IPS-18a (cell line): Measurements from ENCODE around the gene HBS1L.

Experiments used
- H3K27ac ChIP-seq: one replicate; pipeline ENCODE4 v1.5.1; 2013; ENCODE audit warnings: low read length
- H3K27me3 ChIP-seq: one replicate; pipeline ENCODE4 v1.6.1; 2013; ENCODE audit warnings: mild to moderate bottlenecking, low read length; ENCODE audit not compliant: control insufficient read depth, insufficient read depth
- H3K36me3 ChIP-seq: one replicate; pipeline ENCODE4 v1.6.1; 2013; ENCODE audit warnings: low read depth, low read length; ENCODE audit not compliant: control insufficient read depth
- H3K4me1 ChIP-seq: one replicate; pipeline ENCODE4 v1.6.1; 2013; ENCODE audit warnings: low read depth, low read length; ENCODE audit not compliant: control insufficient read depth
- H3K4me3 ChIP-seq: one replicate; pipeline ENCODE4 v1.5.1; 2013; ENCODE audit warnings: low read length
- H3K9ac ChIP-seq: one replicate; pipeline ENCODE4 v1.6.1; 2013; ENCODE audit warnings: mild to moderate bottlenecking, low read length, moderate library complexity
- H3K9me3 ChIP-seq: one replicate; pipeline ENCODE4 v1.6.1; 2013; ENCODE audit warnings: low read depth, low read length; ENCODE audit not compliant: control insufficient read depth

HBS1L gene

DNA sequence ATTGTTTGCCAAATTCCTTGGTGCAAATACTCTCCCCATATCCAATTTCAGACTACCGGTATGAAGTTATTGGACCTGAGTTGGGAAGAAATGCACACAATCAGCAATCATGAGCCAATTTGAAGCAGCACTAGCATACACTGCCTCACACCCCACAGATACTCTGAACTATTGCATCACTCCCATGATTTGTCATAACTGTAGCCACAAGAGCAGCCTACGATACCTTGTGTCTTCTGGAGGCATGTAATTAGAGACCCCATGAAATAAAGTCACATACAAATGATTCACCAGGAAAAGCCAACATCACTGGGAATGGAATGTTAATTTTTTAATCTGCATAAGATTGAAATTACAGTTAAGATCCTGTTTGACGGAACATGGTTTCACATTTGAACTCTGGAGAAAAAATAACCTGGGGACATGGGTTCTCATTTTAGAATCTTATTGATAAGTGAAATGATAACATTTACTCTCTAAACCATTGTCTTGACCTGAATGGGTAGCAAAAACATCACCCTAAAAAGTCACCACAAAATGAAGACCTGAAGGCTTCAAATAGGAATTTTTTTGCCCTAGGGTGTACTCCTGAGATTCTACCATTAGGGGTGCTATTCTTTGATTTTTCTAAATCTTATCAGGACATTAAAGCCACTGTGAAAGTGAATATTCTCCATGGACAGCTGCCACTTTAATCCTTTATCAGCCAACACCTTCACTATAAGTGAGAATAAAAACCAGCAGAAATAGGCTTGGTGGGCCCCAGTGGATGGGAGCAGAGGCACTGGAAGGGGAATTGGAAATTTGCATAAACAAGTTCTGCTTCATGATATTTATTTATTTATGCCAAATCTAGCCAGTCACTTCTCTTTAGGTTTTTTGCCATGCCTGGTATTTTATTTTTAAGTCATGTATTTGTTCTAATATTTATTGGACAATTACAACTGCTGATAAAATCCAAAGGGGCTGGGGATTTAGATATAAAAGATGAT lies 34.5 kb upstream of the HBS1L start:
- Histone ChIP-seq H3K27ac (no peak overlapping the region), H3K4me3 (no peak overlapping the region)

DNA sequence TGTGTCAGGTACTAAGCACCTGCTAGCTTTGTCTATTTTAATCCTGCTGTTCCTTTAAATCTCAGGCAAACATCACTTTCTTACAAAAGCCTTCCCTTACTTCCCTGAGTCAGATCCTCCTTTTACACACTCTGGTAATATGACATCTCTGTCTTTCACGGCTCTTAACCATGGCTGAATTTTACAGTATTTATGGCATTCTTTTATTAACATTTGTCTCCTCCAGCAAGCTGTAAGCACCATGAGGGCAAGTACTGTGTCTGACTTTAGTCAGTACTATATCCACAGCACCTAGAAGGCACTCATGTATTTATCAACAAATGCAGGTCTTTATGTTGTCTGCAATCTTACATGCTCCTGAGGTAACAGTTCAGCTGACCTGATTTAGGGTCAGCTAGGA lies 33.7 kb upstream of the HBS1L start:
- Histone ChIP-seq H3K9ac (no peak overlapping the region), H3K4me3 (no peak overlapping the region), H3K4me1 (peaks cover 3% of the 10 kb centered on the region), H3K27me3 (no peaks in the 10 kb centered on the region), H3K36me3 (no peaks in the 10 kb centered on the region), H3K9me3 (no peaks in the 10 kb centered on the region), H3K27ac (no peak overlapping the region)

More for the DNA sequence above, 34.5 kb upstream of the HBS1L start:
- Histone ChIP-seq H3K4me1 (peaks cover 3% of the 10 kb centered on the region), H3K27me3 (no peaks in the 10 kb centered on the region), H3K36me3 (no peaks in the 10 kb centered on the region), H3K9ac (no peak overlapping the region), H3K9me3 (no peaks in the 10 kb centered on the region)

GRCh38 chr6:135087803-135088202 lies 33.2 kb upstream of the HBS1L start:
- H3K27ac ChIP-seq: no peak overlapping the region
- no peaks in the 10 kb centered on the region for H3K36me3 ChIP-seq
- peaks cover 3% of the 10 kb centered on the region for H3K4me1 ChIP-seq
- H3K9ac ChIP-seq: no peak overlapping the region
- no peaks in the 10 kb centered on the region for H3K9me3 ChIP-seq
- H3K4me3 ChIP-seq: no peak overlapping the region
- H3K27me3 ChIP-seq: no peaks in the 10 kb centered on the region

GRCh38 chr6:135087403-135087802 lies 32.8 kb upstream of the HBS1L start:
- H3K27me3 ChIP-seq: no peaks in the 10 kb centered on the region
- no peak overlapping the region for H3K9ac ChIP-seq
- no peak overlapping the region for H3K4me3 ChIP-seq
- no peaks in the 10 kb centered on the region for H3K9me3 ChIP-seq
- no peak overlapping the region for H3K27ac ChIP-seq
- H3K4me1 ChIP-seq: peaks cover 3% of the 10 kb centered on the region
- no peaks in the 10 kb centered on the region for H3K36me3 ChIP-seq

DNA sequence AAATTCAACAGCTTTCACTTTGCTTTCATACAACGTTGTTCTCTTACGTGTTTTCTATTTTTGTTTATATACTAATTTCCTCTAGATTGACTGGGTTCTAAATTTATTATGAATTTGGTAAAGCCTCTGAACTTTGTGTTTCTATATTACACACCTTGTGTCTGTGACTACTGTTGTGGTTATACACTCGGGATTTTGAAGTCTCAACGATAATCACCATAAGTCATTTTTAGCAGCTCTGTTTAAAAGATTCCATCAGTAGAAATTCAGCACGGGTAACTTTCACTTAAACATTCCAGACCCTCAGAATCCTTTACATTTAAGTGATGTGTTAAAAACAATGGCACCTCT lies 31.8 kb upstream of the HBS1L start:
- H3K4me3 ChIP-seq: no peak overlapping the region
- H3K27me3 ChIP-seq: no peaks in the 10 kb centered on the region
- no peaks in the 10 kb centered on the region for H3K36me3 ChIP-seq
- H3K27ac ChIP-seq: no peak overlapping the region
- H3K4me1 ChIP-seq: peaks cover 3% of the 10 kb centered on the region
- no peak overlapping the region for H3K9ac ChIP-seq
- H3K9me3 ChIP-seq: no peaks in the 10 kb centered on the region

DNA sequence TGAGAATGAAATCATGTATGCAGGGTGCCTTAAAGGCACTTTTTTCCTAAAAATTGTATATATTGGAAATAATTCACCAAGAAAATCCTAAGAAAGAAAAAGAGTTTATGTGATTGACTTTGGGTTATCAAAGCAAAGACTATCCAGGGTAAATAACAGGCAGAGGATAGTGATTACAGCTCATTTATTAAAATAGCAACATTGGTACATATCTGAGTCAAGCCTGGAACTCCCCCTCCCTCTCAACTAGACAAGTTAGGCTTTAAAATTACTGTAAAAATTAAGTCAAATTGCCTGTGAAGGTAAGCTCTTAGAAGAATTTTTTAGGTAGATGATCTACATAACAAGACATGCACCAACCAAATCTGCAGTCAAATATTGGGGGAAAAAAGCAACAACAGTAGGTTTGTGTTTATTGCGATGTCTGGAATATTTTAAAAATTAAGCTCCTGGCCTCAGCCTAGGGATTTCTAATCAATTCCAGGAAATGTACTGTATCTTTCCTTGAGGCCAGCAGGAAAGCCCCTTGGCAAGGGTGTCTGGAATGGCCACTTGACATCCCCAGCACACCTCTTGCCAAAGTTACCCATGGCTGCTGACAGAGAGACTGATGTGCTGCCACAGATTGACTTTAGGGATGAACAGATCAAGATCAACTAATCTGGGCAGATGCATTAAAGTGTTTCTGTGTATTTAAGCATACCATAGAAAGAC lies 31.2 kb upstream of the HBS1L start:
- no peak overlapping the region for H3K9ac ChIP-seq
- H3K4me1 ChIP-seq: peaks cover 3% of the 10 kb centered on the region
- no peaks in the 10 kb centered on the region for H3K9me3 ChIP-seq
- H3K27ac ChIP-seq: no peak overlapping the region
- H3K36me3 ChIP-seq: no peaks in the 10 kb centered on the region
- no peak overlapping the region for H3K4me3 ChIP-seq
- H3K27me3 ChIP-seq: no peaks in the 10 kb centered on the region

- H3K36me3 ChIP-seq: no peaks in the 10 kb centered on the region
- no peak overlapping the region for H3K4me3 ChIP-seq
- H3K9me3 ChIP-seq: no peaks in the 10 kb centered on the region
- H3K9ac ChIP-seq: no peak overlapping the region
- peaks cover 3% of the 10 kb centered on the region for H3K4me1 ChIP-seq
- no peak overlapping the region for H3K27ac ChIP-seq
- H3K27me3 ChIP-seq: no peaks in the 10 kb centered on the region
Measured at GRCh38 chr6:135084916-135085269, 30.3 kb upstream of the HBS1L start.

DNA sequence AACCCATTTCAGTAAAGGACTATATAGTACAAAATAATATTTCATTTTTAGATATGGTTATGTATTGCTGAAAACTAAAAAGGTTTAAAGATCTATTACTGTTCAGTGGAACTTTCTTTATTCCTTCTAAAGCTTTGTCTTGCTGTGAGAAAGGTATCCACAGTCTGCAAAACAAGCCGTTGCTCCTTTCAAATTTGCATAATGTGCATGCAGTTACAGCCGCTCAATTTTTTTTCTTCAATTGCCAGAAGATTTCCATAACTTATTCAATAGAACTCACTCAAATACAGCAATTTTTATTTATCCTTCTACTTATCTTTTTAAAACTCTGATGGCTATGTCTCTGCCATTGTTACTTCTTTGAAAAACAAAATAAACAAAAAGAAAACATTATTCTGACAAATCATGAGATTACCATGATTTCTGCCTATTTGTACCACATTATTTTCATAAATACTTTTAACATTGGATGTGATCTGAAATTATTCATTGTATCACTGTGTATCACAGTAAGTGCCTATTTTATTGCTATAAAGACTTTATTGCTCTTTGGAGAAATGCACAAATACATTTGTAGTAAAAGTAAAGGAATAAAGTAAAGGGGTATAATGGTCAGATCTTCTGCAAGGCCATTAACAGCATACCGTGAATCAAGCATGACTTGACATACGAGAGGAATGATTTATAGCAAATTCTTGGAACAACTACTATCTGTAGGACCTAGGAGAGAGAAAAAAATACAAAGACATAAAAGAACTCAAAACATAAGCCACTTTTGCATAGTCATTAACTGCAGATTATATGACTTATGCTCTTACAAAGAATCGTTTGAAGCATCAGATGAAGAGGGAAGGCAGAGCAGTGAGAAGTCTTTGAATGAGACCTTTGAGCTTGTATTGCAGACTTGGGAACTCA lies 29.6 kb upstream of the HBS1L start:
- H3K27ac ChIP-seq: no peak overlapping the region
- no peak overlapping the region for H3K9ac ChIP-seq
- peaks cover 3% of the 10 kb centered on the region for H3K4me1 ChIP-seq
- H3K27me3 ChIP-seq: no peaks in the 10 kb centered on the region
- H3K9me3 ChIP-seq: no peaks in the 10 kb centered on the region
- H3K36me3 ChIP-seq: no peaks in the 10 kb centered on the region
- H3K4me3 ChIP-seq: no peak overlapping the region

DNA sequence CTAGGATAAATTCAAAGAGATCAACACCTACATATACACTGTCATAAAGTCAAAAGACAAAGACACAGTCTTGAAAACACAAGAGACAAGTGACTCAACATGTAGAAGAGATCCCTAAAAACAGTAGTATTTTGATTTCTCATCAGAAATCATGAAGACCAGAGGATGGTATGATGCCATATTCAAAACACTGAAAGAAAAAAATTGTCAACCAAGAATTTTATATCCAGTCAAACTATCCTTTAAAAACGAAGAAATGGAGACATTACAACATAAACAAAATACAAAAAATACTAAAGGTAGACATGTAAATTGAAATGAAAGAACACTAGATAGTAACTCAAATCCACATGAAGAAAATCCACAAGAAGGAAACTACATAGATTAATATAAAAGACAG lies 27.3 kb upstream of the HBS1L start:
- Histone ChIP-seq H3K27ac (no peak overlapping the region), H3K36me3 (no peaks in the 10 kb centered on the region), H3K9ac (no peak overlapping the region), H3K27me3 (no peaks in the 10 kb centered on the region), H3K4me1 (no peaks in the 10 kb centered on the region), H3K4me3 (no peak overlapping the region), H3K9me3 (no peaks in the 10 kb centered on the region)

DNA sequence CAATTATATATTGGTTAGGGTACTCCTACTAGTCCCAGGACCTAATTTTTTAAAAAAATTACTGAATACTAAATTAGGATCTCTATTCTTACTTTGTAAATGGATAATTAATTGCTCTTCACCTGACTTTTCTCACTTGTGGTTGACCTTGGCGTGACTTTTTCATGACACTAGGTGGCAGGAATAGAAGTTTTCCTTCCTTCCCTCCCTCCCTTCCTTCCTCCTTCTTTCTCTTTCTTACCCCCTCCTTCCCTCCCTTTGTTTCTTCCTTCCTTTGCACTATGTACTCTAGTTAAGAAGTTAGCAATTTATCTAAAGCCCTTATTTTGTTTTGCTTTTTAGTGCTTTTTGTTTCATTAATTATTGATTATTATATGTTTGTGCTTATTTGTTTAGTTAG lies 20.4 kb upstream of the HBS1L start:
- Histone ChIP-seq H3K9ac (no peak overlapping the region), H3K4me3 (no peak overlapping the region), H3K36me3 (no peaks in the 10 kb centered on the region), H3K27me3 (no peaks in the 10 kb centered on the region), H3K27ac (no peak overlapping the region), H3K9me3 (no peaks in the 10 kb centered on the region), H3K4me1 (no peaks in the 10 kb centered on the region)

DNA sequence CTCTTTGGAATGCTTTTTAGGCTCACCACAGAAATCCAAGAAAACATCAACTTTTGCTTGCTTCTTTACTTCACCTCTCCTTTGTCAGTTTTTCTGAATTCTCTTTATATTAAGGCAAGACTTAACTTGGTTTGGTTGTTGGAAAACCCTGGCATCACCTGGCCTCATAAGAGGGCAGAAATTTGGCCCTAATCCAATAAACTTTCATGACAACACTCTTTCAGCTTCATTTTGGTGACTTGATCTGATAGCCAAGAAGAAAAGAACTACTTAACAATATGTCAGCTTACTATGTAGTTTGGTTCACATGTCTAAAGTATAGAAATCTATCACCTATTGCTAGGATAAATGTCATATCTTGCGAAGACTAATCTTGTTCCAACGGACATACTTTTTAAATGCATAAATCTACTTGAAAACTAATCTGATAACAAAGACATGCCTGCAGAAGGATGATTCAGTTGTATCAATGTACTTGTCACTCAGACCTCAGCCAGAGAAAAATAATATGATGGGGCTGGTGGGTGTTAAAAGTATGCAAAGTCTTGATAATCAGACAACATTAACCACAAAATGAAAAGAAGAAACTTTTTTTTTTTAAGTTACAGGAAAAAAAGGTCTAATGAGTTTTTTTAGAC lies 19.3 kb upstream of the HBS1L start:
- Histone ChIP-seq H3K9me3 (no peaks in the 10 kb centered on the region), H3K4me1 (no peaks in the 10 kb centered on the region), H3K9ac (no peak overlapping the region), H3K4me3 (no peak overlapping the region), H3K36me3 (no peaks in the 10 kb centered on the region), H3K27ac (no peak overlapping the region), H3K27me3 (no peaks in the 10 kb centered on the region)
